Mesothelial cell of epicardium (in vitro differentiated cells): ENCODE data around the gene RAP1B. TPM values are rescaled to one million over a fixed set of nuclear protein-coding genes. Genes with fewer than 3 reads are reported as not detected.

Source experiments
- DNase-seq, 2 experiments: peaks; one replicate each; pipeline ENCODE4 v3.0.0; 2021; ENCODE audit warnings: low spot score in 2 of 2; ENCODE audit not compliant: unreplicated experiment in 2 of 2
- H3K27ac Mint-ChIP-seq: 2 replicates; pipeline ENCODE4 v1.8.0; 2021; ENCODE audit warnings: mixed read lengths
- H3K27me3 Mint-ChIP-seq: 2 replicates; pipeline ENCODE4 v1.8.0; 2021; ENCODE audit warnings: low read depth, mixed read lengths
- H3K36me3 Mint-ChIP-seq: 2 replicates; pipeline ENCODE4 v1.8.0; 2021; ENCODE audit warnings: mixed read lengths
- H3K4me1 Mint-ChIP-seq: 2 replicates; pipeline ENCODE4 v1.8.0; 2021; ENCODE audit warnings: mixed read lengths
- H3K4me3 Mint-ChIP-seq: 2 replicates; pipeline ENCODE4 v1.8.0; 2021; ENCODE audit warnings: mild to moderate bottlenecking, moderate library complexity, mixed read lengths
- H3K9me3 Mint-ChIP-seq: 2 replicates; pipeline ENCODE4 v1.8.0; 2021; ENCODE audit warnings: mixed read lengths
- CTCF ChIP-seq: fragments of 200-600 bp; sonication (generic); IDR thresholded peaks from one replicate; pipeline ENCODE4 v1.5.0; 2021; ENCODE audit warnings: antibody characterized with exemption; ENCODE audit not compliant: unreplicated experiment
- total RNA-seq: library from RNA; stranded (reverse); gene quantifications from 3 replicates; pipeline ENCODE4 v1.2.1, GENCODE V29; 2021

The RAP1B gene
- total RNA-seq, 1 donor from 2014 or later = 110 TPM

- DNase-seq = no peak
- no peak overlapping the region for H3K4me3 Mint-ChIP-seq
- H3K36me3 Mint-ChIP-seq = no peaks in the 10 kb centered on the region
- no peak overlapping the region for H3K27ac Mint-ChIP-seq
- peaks cover 1% of the 10 kb centered on the region for H3K4me1 Mint-ChIP-seq
- H3K9me3 Mint-ChIP-seq = no peaks in the 10 kb centered on the region
- H3K27me3 Mint-ChIP-seq = no peaks in the 10 kb centered on the region
- TF ChIP-seq CTCF = no peak
These were observed 28.8 kb upstream of the RAP1B start for GRCh38 chr12:68581926-68582325.

- H3K4me3 Mint-ChIP-seq = no peak overlapping the region
- H3K4me1 Mint-ChIP-seq = peaks cover 1% of the 10 kb centered on the region
- peaks cover 17% of the 10 kb centered on the region for H3K9me3 Mint-ChIP-seq
- TF ChIP-seq CTCF = no peak
- no peak for DNase-seq
- no peak overlapping the region for H3K27ac Mint-ChIP-seq
- no peaks in the 10 kb centered on the region for H3K27me3 Mint-ChIP-seq
- H3K36me3 Mint-ChIP-seq = peaks cover 7% of the 10 kb centered on the region
These were observed 24.7 kb upstream of the RAP1B start for GRCh38 chr12:68585966-68586365.

GRCh38 chr12:68587448-68587873, 23.2 kb upstream of the RAP1B start:
- Mint-ChIP-seq H3K36me3 (peaks cover 7% of the 10 kb centered on the region), H3K4me1 (peaks cover 1% of the 10 kb centered on the region), H3K27me3 (no peaks in the 10 kb centered on the region), H3K9me3 (peaks cover 31% of the 10 kb centered on the region), H3K4me3 (no peak overlapping the region), H3K27ac (no peak overlapping the region)
- TF ChIP-seq CTCF = no peak
- DNase-seq = no peak

- Mint-ChIP-seq H3K4me3 (no peak overlapping the region), H3K36me3 (peaks cover 9% of the 10 kb centered on the region), H3K27me3 (no peaks in the 10 kb centered on the region), H3K27ac (no peak overlapping the region), H3K9me3 (peaks cover 34% of the 10 kb centered on the region), H3K4me1 (peaks cover 1% of the 10 kb centered on the region)
- TF ChIP-seq CTCF = no peak
- no peak for DNase-seq
These were observed 21.5 kb upstream of the RAP1B start for GRCh38 chr12:68589194-68589593.

- H3K4me3 Mint-ChIP-seq = no peak overlapping the region
- no peaks in the 10 kb centered on the region for H3K27me3 Mint-ChIP-seq
- no peaks in the 10 kb centered on the region for H3K4me1 Mint-ChIP-seq
- H3K36me3 Mint-ChIP-seq = peaks cover 9% of the 10 kb centered on the region
- DNase-seq = no peak
- TF ChIP-seq CTCF = no peak
- H3K27ac Mint-ChIP-seq = no peak overlapping the region
- H3K9me3 Mint-ChIP-seq = peaks cover 34% of the 10 kb centered on the region
These were observed 18.8 kb upstream of the RAP1B start for GRCh38 chr12:68591734-68592418.
